ENCODE measurements around the gene ARFGEF3.
"Not testable (repeated sequence)": the region's sequence is repeated elsewhere in the genome, so short reads cannot be mapped to it uniquely, and the experiment has no call there.

The ARFGEF3 gene

GRCh38 chr6:138277835-138278234, 116.1 kb downstream of the ARFGEF3 start:
- no peaks in the 10 kb centered on the region for H3K9me3 Mint-ChIP-seq
- H3K27me3 Mint-ChIP-seq = peaks cover 2% of the 10 kb centered on the region
- no peaks in the 10 kb centered on the region for H3K4me1 Mint-ChIP-seq
- no peaks in the 10 kb centered on the region for H3K36me3 Mint-ChIP-seq (ENCODE audit: low read depth)
- DNase-seq = no peak
- no peak for ATAC-seq
- H3K27ac Mint-ChIP-seq = no peak overlapping the region
- no peak overlapping the region for H3K4me3 Mint-ChIP-seq

GRCh38 chr6:138278326-138278725, 116.6 kb downstream of the ARFGEF3 start:
- Mint-ChIP-seq H3K27me3 (peaks cover 2% of the 10 kb centered on the region), H3K36me3 (ENCODE audit: low read depth) (no peaks in the 10 kb centered on the region), H3K4me3 (no peak overlapping the region), H3K9me3 (no peaks in the 10 kb centered on the region), H3K27ac (no peak overlapping the region), H3K4me1 (no peaks in the 10 kb centered on the region)
- no peak for DNase-seq
- no peak for ATAC-seq

GRCh38 chr6:138285800-138286199, 124.1 kb downstream of the ARFGEF3 start:
- Mint-ChIP-seq H3K27me3 (peaks cover 2% of the 10 kb centered on the region), H3K4me1 (no peaks in the 10 kb centered on the region), H3K27ac (no peak overlapping the region), H3K9me3 (no peaks in the 10 kb centered on the region), H3K4me3 (no peak overlapping the region), H3K36me3 (ENCODE audit: low read depth) (no peaks in the 10 kb centered on the region)
- no peak for ATAC-seq
- DNase-seq = no peak

GRCh38 chr6:138286698-138287097, 125.0 kb downstream of the ARFGEF3 start:
- ATAC-seq (no peak), DNase-seq (no peak)
- no peaks in the 10 kb centered on the region for H3K4me1 Mint-ChIP-seq
- no peak overlapping the region for H3K27ac Mint-ChIP-seq
- no peaks in the 10 kb centered on the region for H3K9me3 Mint-ChIP-seq
- peaks cover 2% of the 10 kb centered on the region for H3K27me3 Mint-ChIP-seq
- H3K36me3 Mint-ChIP-seq (ENCODE audit: low read depth) = no peaks in the 10 kb centered on the region
- H3K4me3 Mint-ChIP-seq = no peak overlapping the region

- H3K4me1 Mint-ChIP-seq = no peaks in the 10 kb centered on the region
- H3K9me3 Mint-ChIP-seq = no peaks in the 10 kb centered on the region
- no peak overlapping the region for H3K27ac Mint-ChIP-seq
- H3K4me3 Mint-ChIP-seq = no peak overlapping the region
- H3K36me3 Mint-ChIP-seq (ENCODE audit: low read depth) = no peaks in the 10 kb centered on the region
- ATAC-seq = no peak
- peak; percentile 44 for DNase-seq
- no peaks in the 10 kb centered on the region for H3K27me3 Mint-ChIP-seq
Observed at GRCh38 chr6:138287144-138287955, 125.6 kb downstream of the ARFGEF3 start.

- not testable (repeated sequence) for H3K36me3 Mint-ChIP-seq (ENCODE audit: low read depth); DNase-seq; H3K27ac Mint-ChIP-seq; H3K9me3 Mint-ChIP-seq; H3K27me3 Mint-ChIP-seq; H3K4me3 Mint-ChIP-seq; H3K4me1 Mint-ChIP-seq; ATAC-seq
Observed at GRCh38 chr6:138288428-138289085, 126.8 kb downstream of the ARFGEF3 start.

- peak; percentile 29 for ATAC-seq
- Mint-ChIP-seq H3K4me1 (no peaks in the 10 kb centered on the region), H3K4me3 (no peak overlapping the region), H3K27me3 (no peaks in the 10 kb centered on the region), H3K9me3 (no peaks in the 10 kb centered on the region), H3K36me3 (ENCODE audit: low read depth) (no peaks in the 10 kb centered on the region), H3K27ac (no peak overlapping the region)
- DNase-seq = peak; percentile 6
Observed at GRCh38 chr6:138289739-138290138, 128.0 kb downstream of the ARFGEF3 start.

- no peak overlapping the region for H3K4me3 Mint-ChIP-seq
- DNase-seq (no peak), ATAC-seq (no peak)
- H3K27me3 Mint-ChIP-seq = no peaks in the 10 kb centered on the region
- no peaks in the 10 kb centered on the region for H3K4me1 Mint-ChIP-seq
- H3K9me3 Mint-ChIP-seq = no peaks in the 10 kb centered on the region
- no peak overlapping the region for H3K27ac Mint-ChIP-seq
- H3K36me3 Mint-ChIP-seq (ENCODE audit: low read depth) = no peaks in the 10 kb centered on the region
Observed at GRCh38 chr6:138290423-138290962, 128.8 kb downstream of the ARFGEF3 start.

GRCh38 chr6:138291036-138291848, 129.5 kb downstream of the ARFGEF3 start:
- H3K4me3 Mint-ChIP-seq = no peak overlapping the region
- H3K4me1 Mint-ChIP-seq = no peaks in the 10 kb centered on the region
- DNase-seq (no peak), ATAC-seq (no peak)
- H3K27ac Mint-ChIP-seq = no peak overlapping the region
- no peaks in the 10 kb centered on the region for H3K27me3 Mint-ChIP-seq
- H3K36me3 Mint-ChIP-seq (ENCODE audit: low read depth) = no peaks in the 10 kb centered on the region
- no peaks in the 10 kb centered on the region for H3K9me3 Mint-ChIP-seq

GRCh38 chr6:138291849-138292181, 130.1 kb downstream of the ARFGEF3 start:
- H3K27me3 Mint-ChIP-seq = peaks cover 2% of the 10 kb centered on the region
- H3K9me3 Mint-ChIP-seq = no peaks in the 10 kb centered on the region
- no peak overlapping the region for H3K4me3 Mint-ChIP-seq
- ATAC-seq (no peak), DNase-seq (no peak)
- H3K4me1 Mint-ChIP-seq = no peaks in the 10 kb centered on the region
- H3K27ac Mint-ChIP-seq = no peak overlapping the region
- H3K36me3 Mint-ChIP-seq (ENCODE audit: low read depth) = no peaks in the 10 kb centered on the region

GRCh38 chr6:138292482-138292881, 130.7 kb downstream of the ARFGEF3 start:
- H3K27me3 Mint-ChIP-seq = peaks cover 2% of the 10 kb centered on the region
- no peak for ATAC-seq
- H3K9me3 Mint-ChIP-seq = no peaks in the 10 kb centered on the region
- no peaks in the 10 kb centered on the region for H3K36me3 Mint-ChIP-seq (ENCODE audit: low read depth)
- H3K4me1 Mint-ChIP-seq = peaks cover 1% of the 10 kb centered on the region
- H3K27ac Mint-ChIP-seq = no peak overlapping the region
- DNase-seq = no peak
- H3K4me3 Mint-ChIP-seq = no peak overlapping the region

GRCh38 chr6:138293428-138294395, 132.0 kb downstream of the ARFGEF3 start:
- DNase-seq = no peak
- H3K36me3 Mint-ChIP-seq (ENCODE audit: low read depth) = no peaks in the 10 kb centered on the region
- no peak overlapping the region for H3K4me3 Mint-ChIP-seq
- ATAC-seq = no peak
- H3K27me3 Mint-ChIP-seq = peaks cover 4% of the 10 kb centered on the region
- H3K4me1 Mint-ChIP-seq = peaks cover 11% of the 10 kb centered on the region
- H3K27ac Mint-ChIP-seq = no peak overlapping the region
- H3K9me3 Mint-ChIP-seq = no peaks in the 10 kb centered on the region

- ATAC-seq (no peak), DNase-seq (no peak)
- H3K27me3 Mint-ChIP-seq = peaks cover 10% of the 10 kb centered on the region
- no peak overlapping the region for H3K27ac Mint-ChIP-seq
- H3K36me3 Mint-ChIP-seq (ENCODE audit: low read depth) = no peaks in the 10 kb centered on the region
- no peaks in the 10 kb centered on the region for H3K9me3 Mint-ChIP-seq
- no peak overlapping the region for H3K4me3 Mint-ChIP-seq
- peaks cover 11% of the 10 kb centered on the region for H3K4me1 Mint-ChIP-seq
Observed at GRCh38 chr6:138296381-138296780, 134.6 kb downstream of the ARFGEF3 start.

GRCh38 chr6:138296786-138297185, 135.0 kb downstream of the ARFGEF3 start:
- Mint-ChIP-seq H3K9me3 (no peaks in the 10 kb centered on the region), H3K27ac (no peak overlapping the region), H3K4me1 (peaks cover 11% of the 10 kb centered on the region), H3K27me3 (peaks cover 12% of the 10 kb centered on the region), H3K4me3 (no peak overlapping the region), H3K36me3 (ENCODE audit: low read depth) (no peaks in the 10 kb centered on the region)
- DNase-seq = no peak
- ATAC-seq = no peak
